ENCODE measurements around the gene PLEKHJ1. TPM values are rescaled to one million over a fixed set of nuclear protein-coding genes. Genes with fewer than 3 reads are reported as not detected.

The PLEKHJ1 gene
- total RNA-seq, 2 donors from 2014 or later, result 44.1 to 53.0 TPM

- Histone ChIP-seq H3K4me1 (peaks cover 5 to 45% of the 10 kb centered on the region in 2 donors), H3K27me3 (no peaks in the 10 kb centered on the region), H3K27ac (no peak overlapping the region), H3K4me3 (no peak overlapping the region), H3K9me3 (no peaks in the 10 kb centered on the region), H3K36me3 (peaks cover 56% of the 10 kb centered on the region)
- no peak for DNase-seq (ENCODE audit: low spot score)
- TF ChIP-seq, protein P1, sequence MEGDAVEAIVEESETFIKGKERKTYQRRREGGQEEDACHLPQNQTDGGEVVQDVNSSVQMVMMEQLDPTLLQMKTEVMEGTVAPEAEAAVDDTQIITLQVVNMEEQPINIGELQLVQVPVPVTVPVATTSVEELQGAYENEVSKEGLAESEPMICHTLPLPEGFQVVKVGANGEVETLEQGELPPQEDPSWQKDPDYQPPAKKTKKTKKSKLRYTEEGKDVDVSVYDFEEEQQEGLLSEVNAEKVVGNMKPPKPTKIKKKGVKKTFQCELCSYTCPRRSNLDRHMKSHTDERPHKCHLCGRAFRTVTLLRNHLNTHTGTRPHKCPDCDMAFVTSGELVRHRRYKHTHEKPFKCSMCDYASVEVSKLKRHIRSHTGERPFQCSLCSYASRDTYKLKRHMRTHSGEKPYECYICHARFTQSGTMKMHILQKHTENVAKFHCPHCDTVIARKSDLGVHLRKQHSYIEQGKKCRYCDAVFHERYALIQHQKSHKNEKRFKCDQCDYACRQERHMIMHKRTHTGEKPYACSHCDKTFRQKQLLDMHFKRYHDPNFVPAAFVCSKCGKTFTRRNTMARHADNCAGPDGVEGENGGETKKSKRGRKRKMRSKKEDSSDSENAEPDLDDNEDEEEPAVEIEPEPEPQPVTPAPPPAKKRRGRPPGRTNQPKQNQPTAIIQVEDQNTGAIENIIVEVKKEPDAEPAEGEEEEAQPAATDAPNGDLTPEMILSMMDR (IDR thresholded peaks at IDR 0.05), result no peak
Observed at GRCh38 chr19:2244486-2244885, 8.4 kb upstream of the PLEKHJ1 start.

DNA sequence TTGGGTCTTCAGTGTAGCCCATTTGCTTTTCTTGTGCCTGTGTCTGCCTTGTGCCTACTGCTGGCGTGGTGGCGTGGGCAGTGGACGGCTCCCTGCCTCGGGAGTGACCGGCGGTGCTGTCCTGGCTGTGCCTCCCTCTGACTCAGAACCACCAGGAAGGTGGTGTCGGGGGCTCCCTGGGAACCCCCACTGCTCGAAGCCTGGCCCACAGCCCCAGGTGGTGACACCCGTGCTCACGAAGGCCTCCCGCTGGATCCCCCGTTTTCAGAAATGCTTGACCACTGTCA is 7.9 kb upstream of the PLEKHJ1 start:
- H3K9me3 ChIP-seq, result no peaks in the 10 kb centered on the region
- no peak for DNase-seq (ENCODE audit: low spot score)
- TF ChIP-seq, protein P1 (IDR thresholded peaks at IDR 0.05), result no peak
- H3K27me3 ChIP-seq, result no peaks in the 10 kb centered on the region
- H3K4me3 ChIP-seq, result no peak overlapping the region
- peaks cover 56% of the 10 kb centered on the region for H3K36me3 ChIP-seq
- H3K4me1 ChIP-seq, result peaks cover 5 to 48% of the 10 kb centered on the region in 2 donors
- H3K27ac ChIP-seq, result no peak overlapping the region

- no peak for DNase-seq (ENCODE audit: low spot score)
- no peaks in the 10 kb centered on the region for H3K9me3 ChIP-seq
- no peaks in the 10 kb centered on the region for H3K27me3 ChIP-seq
- no peak overlapping the region for H3K27ac ChIP-seq
- H3K4me3 ChIP-seq, result no peak overlapping the region
- peaks cover 52% of the 10 kb centered on the region for H3K36me3 ChIP-seq
- TF ChIP-seq, protein P1 (IDR thresholded peaks at IDR 0.05), result no peak
- H3K4me1 ChIP-seq, result peaks cover 5 to 54% of the 10 kb centered on the region in 2 donors
Observed at GRCh38 chr19:2243274-2244124, 7.4 kb upstream of the PLEKHJ1 start.

- peaks cover 46% of the 10 kb centered on the region for H3K36me3 ChIP-seq
- H3K4me1 ChIP-seq, result peaks cover 5 to 60% of the 10 kb centered on the region in 2 donors
- H3K9me3 ChIP-seq, result no peaks in the 10 kb centered on the region
- TF ChIP-seq, protein P1 (IDR thresholded peaks at IDR 0.05), result no peak
- no peak overlapping the region for H3K27ac ChIP-seq
- H3K27me3 ChIP-seq, result no peaks in the 10 kb centered on the region
- no peak overlapping the region for H3K4me3 ChIP-seq
- DNase-seq (ENCODE audit: low spot score), result no peak
Observed at GRCh38 chr19:2242816-2243215, 6.7 kb upstream of the PLEKHJ1 start.

DNA sequence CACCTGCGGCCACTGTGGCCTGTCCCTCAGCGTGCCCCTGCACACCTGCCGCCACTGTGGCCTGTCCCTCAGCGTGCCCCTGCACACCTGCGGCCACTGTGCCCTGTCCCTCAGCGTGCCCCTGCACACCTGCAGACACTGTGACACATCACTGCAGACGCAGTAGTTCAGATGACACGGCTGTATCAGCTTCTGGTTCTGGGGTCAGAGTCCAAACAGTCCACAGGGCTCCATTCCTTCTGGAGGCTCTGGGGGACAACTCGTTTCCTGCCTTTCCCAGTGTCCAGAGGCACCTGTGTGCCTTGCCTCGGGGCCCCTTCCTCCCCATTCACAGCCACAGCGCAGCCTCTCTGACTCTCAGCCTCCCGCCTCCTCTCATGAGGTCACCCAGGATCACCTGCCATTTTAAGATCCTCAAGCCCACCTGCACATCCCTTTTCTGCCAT is 6.0 kb upstream of the PLEKHJ1 start:
- DNase-seq (ENCODE audit: low spot score), result no peak
- no peak overlapping the region for H3K27ac ChIP-seq
- no peaks in the 10 kb centered on the region for H3K9me3 ChIP-seq
- peaks cover 5 to 61% of the 10 kb centered on the region in 2 donors for H3K4me1 ChIP-seq
- no peaks in the 10 kb centered on the region for H3K27me3 ChIP-seq
- H3K36me3 ChIP-seq, result peaks cover 39% of the 10 kb centered on the region
- H3K4me3 ChIP-seq, result no peak overlapping the region
- TF ChIP-seq, protein P1 (IDR thresholded peaks at IDR 0.05), result no peak

Data from right atrium auricular region (tissue), 2 donors.